ENCODE measurements around the gene SH3RF3. TPM values are rescaled to one million over a fixed set of nuclear protein-coding genes. Genes with fewer than 3 reads are reported as not detected.

The SH3RF3 gene
- total and polyA plus RNA-seq, 9 of the 15 experiments (the other 6 are each of a cell fraction or from before 2014, with no cell fraction given): 0.02 TPM; not detected in 8

GRCh38 chr2:109367683-109368082, 238.7 kb downstream of the SH3RF3 start:
- Histone ChIP-seq H3K9me1 (ENCODE audit: control insufficient read depth, insufficient read depth, low read length) (no peaks in the 10 kb centered on the region), H4K20me1 (replicated peaks; ENCODE audit: control insufficient read depth, insufficient read depth, low read length) (no peaks in the 10 kb centered on the region), H3K36me3 (ENCODE audit: control insufficient read depth, insufficient read depth, low read length) (no peaks in the 10 kb centered on the region), H3K4me3 (no peak overlapping the region), H3K4me2 (ENCODE audit: insufficient read depth, low read length) (no peak overlapping the region), H3K9me3 (replicated peaks; ENCODE audit: control insufficient read depth, insufficient read depth, low read depth, low read length) (no peaks in the 10 kb centered on the region), H3K9ac (ENCODE audit: insufficient read depth in 1 of 2, low read depth in 2 of 2, low read length in 2 of 2) (no peak overlapping the region), H3K27me3 (ENCODE audit: control insufficient read depth in 2 of 2, insufficient read depth in 2 of 2, low read length in 2 of 2) (peaks cover 4 to 30% of the 10 kb centered on the region in 2 experiments; a peak in 3 of 5 replicates), H3K27ac (ENCODE audit: extremely low read depth, low read depth, low read length) (no peak overlapping the region), H3K4me1 (replicated peaks in 1 of 2; ENCODE audit: control insufficient read depth in 2 of 2, insufficient read depth in 2 of 2, low read length in 2 of 2) (no peaks in the 10 kb centered on the region; a peak in 1 of 5 replicates), H2AFZ (ENCODE audit: low read depth, low read length) (no peak overlapping the region), H3K79me2 (ENCODE audit: control insufficient read depth, insufficient read depth, low read length) (no peaks in the 10 kb centered on the region)
- DNase-seq (ENCODE audit: extremely low read depth in 1 of 4, low spot score in 3 of 4) (no peak), FAIRE-seq (no peak), ATAC-seq (no peak)
- ChIA-PET POLR2A (no interaction called here), CTCF (ENCODE audit: low intra/inter-chr PET ratio) (no interaction called here)
- intact Hi-C loops (cut with micrococcal nuclease): no loop called here
- BruUV-seq (replicated peaks): no TSS peak
- 0% methylated on average over 1 of the region's 1 CpG for WGBS (ENCODE audit: insufficient coverage, low coverage, missing lambda C conversion rate)
- in situ Hi-C loops (cut with MboI): no loop called here
- TF ChIP-seq FOS (IDR thresholded peaks at IDR 0.05; ENCODE audit: extremely low read depth, insufficient read length) (no peak), SIN3A (IDR thresholded peaks at IDR 0.05; ENCODE audit: borderline replicate concordance in 2 of 2, control insufficient read depth in 1 of 2, low read depth in 2 of 2, low read length in 2 of 2) (no peak), RNF2 (IDR thresholded peaks at IDR 0.05) (no peak), ZNF699 (CRISPR knock-in tag; IDR thresholded peaks at IDR 0.05; ENCODE audit: insufficient replicate concordance) (no peak), POLR2B (IDR thresholded peaks at IDR 0.05; ENCODE audit: low read depth, partially characterized antibody) (no peak), ESRRB (CRISPR knock-in tag; IDR thresholded peaks at IDR 0.05; ENCODE audit: borderline replicate concordance) (no peak), ATF2 (CRISPR knock-in tag; IDR thresholded peaks at IDR 0.05) (no peak), WHSC1 (IDR thresholded peaks at IDR 0.05; ENCODE audit: low read length) (no peak), ILF3 (IDR thresholded peaks at IDR 0.05; ENCODE audit: borderline replicate concordance) (no peak), RBM15 (IDR thresholded peaks at IDR 0.05; ENCODE audit: insufficient read depth, low read length) (no peak), NONO (IDR thresholded peaks at IDR 0.05; ENCODE audit: low read depth in 2 of 2, low read length in 1 of 2) (no peak), NBN (IDR thresholded peaks at IDR 0.05; ENCODE audit: low read depth) (no peak), RAD21 (CRISPR knock-in tag; conservative IDR thresholded peaks at IDR 0.05 in 1 of 2, IDR thresholded peaks at IDR 0.05 in 1 of 2) (no peak), CCNT2 (IDR thresholded peaks at IDR 0.05; ENCODE audit: borderline replicate concordance, extremely low read depth, insufficient read length, low read depth, low read length) (no peak), TCF7L2 (IDR thresholded peaks at IDR 0.05; ENCODE audit: low read depth, low read length) (no peak)
- TF ChIP-seq, protein P1, sequence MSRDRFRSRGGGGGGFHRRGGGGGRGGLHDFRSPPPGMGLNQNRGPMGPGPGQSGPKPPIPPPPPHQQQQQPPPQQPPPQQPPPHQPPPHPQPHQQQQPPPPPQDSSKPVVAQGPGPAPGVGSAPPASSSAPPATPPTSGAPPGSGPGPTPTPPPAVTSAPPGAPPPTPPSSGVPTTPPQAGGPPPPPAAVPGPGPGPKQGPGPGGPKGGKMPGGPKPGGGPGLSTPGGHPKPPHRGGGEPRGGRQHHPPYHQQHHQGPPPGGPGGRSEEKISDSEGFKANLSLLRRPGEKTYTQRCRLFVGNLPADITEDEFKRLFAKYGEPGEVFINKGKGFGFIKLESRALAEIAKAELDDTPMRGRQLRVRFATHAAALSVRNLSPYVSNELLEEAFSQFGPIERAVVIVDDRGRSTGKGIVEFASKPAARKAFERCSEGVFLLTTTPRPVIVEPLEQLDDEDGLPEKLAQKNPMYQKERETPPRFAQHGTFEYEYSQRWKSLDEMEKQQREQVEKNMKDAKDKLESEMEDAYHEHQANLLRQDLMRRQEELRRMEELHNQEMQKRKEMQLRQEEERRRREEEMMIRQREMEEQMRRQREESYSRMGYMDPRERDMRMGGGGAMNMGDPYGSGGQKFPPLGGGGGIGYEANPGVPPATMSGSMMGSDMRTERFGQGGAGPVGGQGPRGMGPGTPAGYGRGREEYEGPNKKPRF (IDR thresholded peaks at IDR 0.05; ENCODE audit: low read depth, low read length): no peak
